ENCODE measurements around the gene ABCA9. TPM values are rescaled to one million over a fixed set of nuclear protein-coding genes. Genes with fewer than 3 reads are reported as not detected.
A peak's percentile ranks its signal among the peaks of the same experiment; 100 is the strongest.

Gene ABCA9, protein sequence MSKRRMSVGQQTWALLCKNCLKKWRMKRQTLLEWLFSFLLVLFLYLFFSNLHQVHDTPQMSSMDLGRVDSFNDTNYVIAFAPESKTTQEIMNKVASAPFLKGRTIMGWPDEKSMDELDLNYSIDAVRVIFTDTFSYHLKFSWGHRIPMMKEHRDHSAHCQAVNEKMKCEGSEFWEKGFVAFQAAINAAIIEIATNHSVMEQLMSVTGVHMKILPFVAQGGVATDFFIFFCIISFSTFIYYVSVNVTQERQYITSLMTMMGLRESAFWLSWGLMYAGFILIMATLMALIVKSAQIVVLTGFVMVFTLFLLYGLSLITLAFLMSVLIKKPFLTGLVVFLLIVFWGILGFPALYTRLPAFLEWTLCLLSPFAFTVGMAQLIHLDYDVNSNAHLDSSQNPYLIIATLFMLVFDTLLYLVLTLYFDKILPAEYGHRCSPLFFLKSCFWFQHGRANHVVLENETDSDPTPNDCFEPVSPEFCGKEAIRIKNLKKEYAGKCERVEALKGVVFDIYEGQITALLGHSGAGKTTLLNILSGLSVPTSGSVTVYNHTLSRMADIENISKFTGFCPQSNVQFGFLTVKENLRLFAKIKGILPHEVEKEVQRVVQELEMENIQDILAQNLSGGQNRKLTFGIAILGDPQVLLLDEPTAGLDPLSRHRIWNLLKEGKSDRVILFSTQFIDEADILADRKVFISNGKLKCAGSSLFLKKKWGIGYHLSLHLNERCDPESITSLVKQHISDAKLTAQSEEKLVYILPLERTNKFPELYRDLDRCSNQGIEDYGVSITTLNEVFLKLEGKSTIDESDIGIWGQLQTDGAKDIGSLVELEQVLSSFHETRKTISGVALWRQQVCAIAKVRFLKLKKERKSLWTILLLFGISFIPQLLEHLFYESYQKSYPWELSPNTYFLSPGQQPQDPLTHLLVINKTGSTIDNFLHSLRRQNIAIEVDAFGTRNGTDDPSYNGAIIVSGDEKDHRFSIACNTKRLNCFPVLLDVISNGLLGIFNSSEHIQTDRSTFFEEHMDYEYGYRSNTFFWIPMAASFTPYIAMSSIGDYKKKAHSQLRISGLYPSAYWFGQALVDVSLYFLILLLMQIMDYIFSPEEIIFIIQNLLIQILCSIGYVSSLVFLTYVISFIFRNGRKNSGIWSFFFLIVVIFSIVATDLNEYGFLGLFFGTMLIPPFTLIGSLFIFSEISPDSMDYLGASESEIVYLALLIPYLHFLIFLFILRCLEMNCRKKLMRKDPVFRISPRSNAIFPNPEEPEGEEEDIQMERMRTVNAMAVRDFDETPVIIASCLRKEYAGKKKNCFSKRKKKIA (N-terminal part only)
- not detected in 2 replicates for total RNA-seq (2014; rRNA removed; shearing (Covaris generic))

DNA sequence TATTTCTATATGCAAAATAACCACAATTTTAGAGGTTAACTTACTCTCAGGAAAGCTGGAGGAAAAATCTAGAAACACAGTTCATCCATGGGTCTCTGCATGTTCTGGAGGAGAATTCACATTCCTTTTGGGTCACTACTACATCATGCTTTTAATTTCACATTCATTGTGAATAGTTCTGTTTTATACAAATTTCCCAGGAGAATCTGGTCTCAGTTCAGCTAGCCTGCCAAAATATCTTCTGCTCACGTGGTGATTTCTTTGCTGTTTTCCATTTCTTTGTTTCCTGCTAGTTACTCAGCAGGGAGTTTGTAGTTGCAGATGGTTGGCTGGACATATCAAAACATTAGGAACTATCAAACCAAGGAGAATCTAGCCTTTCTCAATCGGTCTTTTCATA lies at the start of gene ABCA9:
Gene ABCA9, minus strand, starts transcription at position 106 of the 400 bp plus-strand sequence. CDS start 9,801 bp downstream, outside the sequence.
- DNase-seq = no peak
- H3K4me3 ChIP-seq (ENCODE audit: insufficient read depth, low read depth, low read length) = no peak within 1 kb of the TSS
- no peaks in the 10 kb centered on the region for H3K36me3 ChIP-seq (replicated peaks; ENCODE audit: control insufficient read depth, insufficient read depth, low read length)
- H3K27me3 ChIP-seq (ENCODE audit: control insufficient read depth, insufficient read depth, low read length) = no peaks in the 10 kb centered on the region

DNA sequence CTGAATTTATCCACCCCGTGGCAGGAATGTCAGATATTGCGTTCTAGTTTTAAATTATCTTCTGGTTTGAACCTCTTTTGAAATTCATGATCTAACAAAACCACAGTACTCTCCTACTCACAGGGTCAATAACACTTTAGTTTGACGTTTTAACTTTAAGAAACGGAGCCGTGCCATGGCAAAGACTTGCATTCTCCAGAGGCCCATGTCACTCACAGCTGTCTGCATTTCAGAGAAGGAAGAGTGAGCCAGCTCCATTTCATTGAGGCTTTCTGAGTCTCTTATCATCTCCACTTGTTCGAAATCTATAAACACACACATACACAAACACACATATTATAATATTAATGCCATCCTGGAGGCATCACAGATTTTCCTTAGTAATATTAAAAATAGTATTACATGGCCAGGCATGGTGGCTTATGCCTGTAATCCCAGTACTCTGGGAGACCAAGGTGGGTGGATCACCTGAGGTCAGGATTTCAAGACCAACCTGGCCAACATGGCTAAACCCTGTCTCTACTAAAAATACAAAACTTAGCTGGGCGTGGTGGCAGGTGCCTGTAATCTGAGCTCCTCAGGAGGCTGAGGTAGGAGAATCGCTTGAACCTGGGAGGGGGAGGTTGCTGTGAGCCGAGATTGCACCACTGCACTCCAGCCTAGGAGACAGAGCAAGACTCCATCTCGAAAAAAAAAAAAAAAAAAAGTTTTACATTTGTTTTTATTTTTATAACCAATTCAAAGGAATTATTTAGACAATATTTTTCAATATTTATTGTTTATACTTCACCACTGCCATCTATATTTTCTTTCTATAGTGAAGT lies 45.4 kb upstream of the ABCA9 start:
- DNase-seq = no peak
- Histone ChIP-seq H3K36me3 (replicated peaks; ENCODE audit: control insufficient read depth, insufficient read depth, low read length) (no peaks in the 10 kb centered on the region), H3K4me3 (ENCODE audit: insufficient read depth, low read depth, low read length) (no peak overlapping the region), H3K27me3 (ENCODE audit: control insufficient read depth, insufficient read depth, low read length) (no peaks in the 10 kb centered on the region)

DNA sequence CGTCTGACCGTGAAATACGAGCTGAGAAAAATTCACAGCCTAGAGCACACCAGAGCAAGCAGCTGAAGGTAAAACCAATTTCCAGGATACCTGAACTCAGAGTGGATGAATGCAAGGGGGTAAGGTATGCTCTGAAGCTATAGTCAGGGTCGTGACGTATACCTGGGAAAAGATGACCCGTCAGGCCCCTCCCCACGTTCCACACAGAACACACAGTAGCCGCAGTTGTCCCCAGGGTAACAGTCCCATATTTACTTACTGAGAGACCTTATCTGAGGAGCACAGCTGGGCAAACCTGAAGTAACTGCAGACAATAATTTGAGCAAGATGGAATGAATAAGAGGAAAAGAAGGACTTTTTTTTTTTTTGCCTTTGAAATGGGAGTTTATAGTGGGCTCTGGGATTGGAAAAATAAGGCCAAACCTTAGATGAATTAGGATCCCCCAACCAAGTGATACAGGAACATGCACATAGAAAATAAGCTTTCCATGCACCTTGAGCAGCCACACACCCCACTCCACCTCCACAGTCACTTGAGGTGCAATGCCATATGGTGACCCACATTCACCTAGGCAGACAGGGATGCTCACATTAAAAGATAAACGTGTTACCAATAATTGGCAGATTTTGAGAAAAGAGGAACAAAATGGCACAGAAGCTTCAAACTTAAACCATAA lies 43.0 kb upstream of the ABCA9 start:
- H3K36me3 ChIP-seq (replicated peaks; ENCODE audit: control insufficient read depth, insufficient read depth, low read length) = no peaks in the 10 kb centered on the region
- no peaks in the 10 kb centered on the region for H3K27me3 ChIP-seq (ENCODE audit: control insufficient read depth, insufficient read depth, low read length)
- no peak overlapping the region for H3K4me3 ChIP-seq (ENCODE audit: insufficient read depth, low read depth, low read length)
- DNase-seq = no peak

DNA sequence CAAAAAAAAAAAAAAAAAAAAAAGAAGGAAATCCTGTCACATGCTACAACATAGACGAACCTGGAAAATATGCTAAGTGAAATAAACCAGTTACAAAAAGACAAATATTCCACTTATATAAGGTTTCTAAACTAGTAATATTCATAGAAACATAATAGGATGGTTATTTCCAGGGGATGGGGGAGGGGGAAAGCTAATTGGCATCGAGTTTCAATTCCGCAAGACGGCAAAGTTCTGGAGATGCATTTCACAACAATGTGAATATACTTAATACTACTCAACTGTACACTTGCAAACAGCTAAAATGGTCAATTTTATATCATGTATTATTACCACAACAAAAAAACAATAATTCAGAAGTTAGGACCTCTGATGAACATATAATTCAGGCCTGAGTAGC lies 37.9 kb upstream of the ABCA9 start:
- Histone ChIP-seq H3K27me3 (ENCODE audit: control insufficient read depth, insufficient read depth, low read length) (no peaks in the 10 kb centered on the region), H3K4me3 (ENCODE audit: insufficient read depth, low read depth, low read length) (no peak overlapping the region), H3K36me3 (replicated peaks; ENCODE audit: control insufficient read depth, insufficient read depth, low read length) (no peaks in the 10 kb centered on the region)
- DNase-seq = no peak

DNA sequence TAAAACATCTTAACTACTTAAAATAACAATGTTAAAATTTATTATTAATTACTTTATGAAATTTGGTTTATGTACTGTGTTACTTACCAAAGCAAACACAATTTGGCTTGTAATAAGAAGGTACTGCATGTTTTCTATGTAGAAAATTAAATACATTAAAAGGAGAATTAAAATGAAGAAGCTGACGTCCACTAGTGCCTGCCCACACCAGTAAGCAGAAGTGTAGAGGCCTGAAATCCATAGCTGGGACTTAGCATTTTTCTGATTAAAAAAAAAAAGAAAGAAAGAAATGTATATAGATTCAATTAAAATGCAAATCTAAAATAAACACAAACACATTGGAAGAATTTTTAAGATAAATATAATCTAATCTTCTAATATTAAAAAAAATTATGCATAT lies 35.8 kb upstream of the ABCA9 start:
- H3K4me3 ChIP-seq (ENCODE audit: insufficient read depth, low read depth, low read length) = no peak overlapping the region
- H3K27me3 ChIP-seq (ENCODE audit: control insufficient read depth, insufficient read depth, low read length) = no peaks in the 10 kb centered on the region
- H3K36me3 ChIP-seq (replicated peaks; ENCODE audit: control insufficient read depth, insufficient read depth, low read length) = no peaks in the 10 kb centered on the region
- DNase-seq = no peak

DNA sequence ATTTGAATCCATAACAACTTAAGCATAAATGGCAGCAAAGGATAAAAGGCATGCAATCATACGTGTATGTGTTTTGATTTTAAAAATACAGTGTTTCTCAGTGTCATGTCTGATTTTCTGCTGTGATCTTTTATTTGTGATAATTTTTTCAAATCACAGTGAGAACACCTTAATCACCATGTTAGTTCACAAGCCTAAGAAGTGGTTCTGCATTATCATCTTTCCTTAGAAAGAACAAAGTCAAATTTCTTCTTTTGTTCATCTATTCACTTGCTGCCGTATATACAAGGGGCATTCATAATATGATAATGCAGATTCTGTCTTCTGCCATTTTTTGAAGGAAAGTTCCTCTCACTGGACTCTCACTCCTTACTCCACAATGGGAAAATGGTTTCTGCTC lies 33.3 kb upstream of the ABCA9 start:
- Histone ChIP-seq H3K36me3 (replicated peaks; ENCODE audit: control insufficient read depth, insufficient read depth, low read length) (no peaks in the 10 kb centered on the region), H3K4me3 (ENCODE audit: insufficient read depth, low read depth, low read length) (no peak overlapping the region), H3K27me3 (ENCODE audit: control insufficient read depth, insufficient read depth, low read length) (no peaks in the 10 kb centered on the region)
- DNase-seq = no peak

DNA sequence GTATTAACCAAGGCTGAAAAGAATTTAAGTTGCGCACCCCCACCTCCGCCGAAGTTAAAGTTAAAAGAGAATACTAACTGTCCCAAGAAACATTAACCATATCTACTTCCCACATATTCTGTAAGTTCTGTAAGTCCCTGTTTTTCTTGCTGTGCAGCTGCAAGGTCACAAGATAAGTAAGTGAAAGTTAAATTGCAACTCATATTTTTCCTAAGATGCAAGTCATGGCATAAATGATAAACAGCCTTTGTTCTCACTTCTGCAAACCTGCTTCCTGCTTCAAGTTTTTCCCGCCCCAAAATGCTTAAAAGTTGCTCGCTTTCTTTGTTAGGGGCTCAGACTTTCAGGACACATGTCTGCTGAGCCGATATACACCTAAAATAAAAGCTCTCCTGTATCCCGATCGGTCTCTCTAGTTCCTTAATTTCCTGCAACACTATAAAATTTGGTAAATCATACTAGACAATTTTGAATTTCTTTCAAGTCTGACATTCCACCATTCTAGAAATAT lies 32.6 kb upstream of the ABCA9 start:
- Histone ChIP-seq H3K27me3 (ENCODE audit: control insufficient read depth, insufficient read depth, low read length) (no peaks in the 10 kb centered on the region), H3K36me3 (replicated peaks; ENCODE audit: control insufficient read depth, insufficient read depth, low read length) (no peaks in the 10 kb centered on the region), H3K4me3 (ENCODE audit: insufficient read depth, low read depth, low read length) (no peak overlapping the region)
- DNase-seq = no peak

DNA sequence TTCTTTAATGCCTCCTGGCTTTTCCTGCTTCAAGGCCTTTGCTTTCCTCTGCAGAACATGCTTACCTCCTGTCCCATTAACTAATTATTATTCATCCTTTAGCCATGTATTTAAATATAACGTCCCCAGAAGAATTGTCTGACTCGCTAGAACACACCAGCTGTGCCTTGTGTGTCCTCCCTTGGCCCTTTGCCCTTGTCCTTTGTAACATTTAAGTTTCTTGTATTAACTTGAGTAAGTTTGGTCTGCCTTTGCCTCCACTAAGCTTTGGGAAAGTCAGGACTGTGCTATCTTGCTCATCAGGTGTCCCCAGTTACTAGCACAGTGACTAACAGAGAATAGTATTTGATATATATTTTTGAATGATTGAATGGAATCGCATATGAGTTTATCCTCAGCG lies 29.6 kb upstream of the ABCA9 start:
- Histone ChIP-seq H3K4me3 (ENCODE audit: insufficient read depth, low read depth, low read length) (no peak overlapping the region), H3K27me3 (ENCODE audit: control insufficient read depth, insufficient read depth, low read length) (no peaks in the 10 kb centered on the region), H3K36me3 (replicated peaks; ENCODE audit: control insufficient read depth, insufficient read depth, low read length) (no peaks in the 10 kb centered on the region)
- DNase-seq = no peak

DNA sequence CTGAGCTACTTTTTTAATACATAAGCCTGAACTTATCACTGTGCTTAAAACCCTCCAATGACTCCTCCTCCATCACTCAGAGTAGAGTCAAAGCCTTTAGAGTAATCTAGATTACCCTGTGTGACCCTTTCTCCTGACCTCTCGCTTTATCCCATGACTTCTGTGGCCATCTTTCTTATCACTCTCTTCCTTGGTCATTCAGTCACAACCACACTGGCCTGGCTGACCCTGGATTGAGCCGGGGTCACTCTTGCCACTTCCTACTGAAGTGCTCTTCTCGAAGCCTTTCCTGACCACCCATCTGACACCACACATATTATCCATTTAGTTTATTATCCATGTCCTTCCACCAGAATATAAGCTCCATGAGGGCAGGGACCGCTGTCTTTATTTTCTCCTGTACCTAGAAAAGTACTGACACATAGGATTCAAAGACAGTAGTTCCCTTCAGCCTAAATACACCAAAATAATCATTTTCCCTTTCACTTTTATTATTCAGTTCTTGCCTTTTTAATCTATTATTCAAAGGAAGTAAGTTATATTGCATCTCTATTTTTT lies 28.0 kb upstream of the ABCA9 start:
- Histone ChIP-seq H3K4me3 (ENCODE audit: insufficient read depth, low read depth, low read length) (no peak overlapping the region), H3K36me3 (replicated peaks; ENCODE audit: control insufficient read depth, insufficient read depth, low read length) (no peaks in the 10 kb centered on the region), H3K27me3 (ENCODE audit: control insufficient read depth, insufficient read depth, low read length) (no peaks in the 10 kb centered on the region)
- no peak for DNase-seq

DNA sequence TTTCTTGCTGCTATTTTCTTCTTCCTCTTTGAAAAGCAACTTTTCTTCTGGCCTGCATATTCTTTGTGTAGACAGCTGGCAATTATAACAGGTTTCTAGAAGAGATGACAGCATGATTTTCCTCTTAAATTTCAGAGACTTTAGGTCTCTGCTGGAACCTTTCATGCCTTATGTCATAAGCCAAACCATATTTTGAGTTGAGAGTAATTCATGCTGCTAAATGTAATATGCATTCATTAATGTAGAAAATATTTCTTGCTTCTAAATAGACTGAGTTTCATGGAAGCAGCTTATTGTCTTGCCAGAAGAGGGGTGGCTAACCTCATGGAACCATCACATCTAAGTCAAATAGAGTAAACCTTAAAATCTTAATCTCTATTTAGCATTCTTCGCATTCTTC lies 25.9 kb upstream of the ABCA9 start:
- Histone ChIP-seq H3K4me3 (ENCODE audit: insufficient read depth, low read depth, low read length) (no peak overlapping the region), H3K27me3 (ENCODE audit: control insufficient read depth, insufficient read depth, low read length) (no peaks in the 10 kb centered on the region), H3K36me3 (replicated peaks; ENCODE audit: control insufficient read depth, insufficient read depth, low read length) (no peaks in the 10 kb centered on the region)
- no peak for DNase-seq

DNA sequence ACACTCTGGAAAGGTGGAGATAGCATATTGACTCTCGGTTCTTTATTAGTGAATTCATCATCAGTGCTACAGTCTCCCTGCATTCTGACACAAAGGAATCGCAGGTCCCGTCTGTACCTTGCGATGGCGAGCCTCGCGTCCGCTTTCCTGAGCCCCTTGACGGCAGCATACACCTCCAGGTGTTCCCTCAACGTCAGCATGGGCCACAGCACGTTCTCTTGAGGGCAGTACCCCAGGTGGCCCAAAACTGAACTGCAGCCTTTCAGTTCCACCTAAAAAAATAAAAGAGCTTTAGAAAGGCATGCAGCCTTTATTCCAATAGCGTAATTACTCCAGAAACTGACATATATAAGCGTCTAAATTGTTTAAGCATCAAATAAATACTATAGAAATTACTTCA lies 24.2 kb upstream of the ABCA9 start:
- no peaks in the 10 kb centered on the region for H3K27me3 ChIP-seq (ENCODE audit: control insufficient read depth, insufficient read depth, low read length)
- no peaks in the 10 kb centered on the region for H3K36me3 ChIP-seq (replicated peaks; ENCODE audit: control insufficient read depth, insufficient read depth, low read length)
- peak; percentile 46 for DNase-seq
- H3K4me3 ChIP-seq (ENCODE audit: insufficient read depth, low read depth, low read length) = no peak overlapping the region

DNA sequence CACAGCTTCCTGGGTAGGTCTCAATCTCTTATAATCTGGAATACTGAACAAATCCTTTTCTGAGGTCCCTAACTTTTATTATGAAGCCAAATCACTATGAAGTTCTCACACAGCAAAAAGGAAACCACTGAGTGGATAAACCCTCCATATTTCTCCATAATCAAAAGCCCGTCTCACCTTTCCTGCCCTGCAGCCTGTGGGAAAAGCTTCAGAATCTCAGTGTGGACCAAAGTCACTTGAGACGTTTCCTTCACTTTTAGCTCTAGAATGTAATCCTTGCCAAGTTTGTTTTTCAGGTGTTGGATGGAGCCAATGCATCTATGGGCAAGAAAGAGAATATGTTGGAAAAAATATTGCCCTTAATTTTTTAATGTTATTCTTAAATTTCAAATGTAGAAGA lies 22.0 kb upstream of the ABCA9 start:
- H3K27me3 ChIP-seq (ENCODE audit: control insufficient read depth, insufficient read depth, low read length) = no peaks in the 10 kb centered on the region
- no peaks in the 10 kb centered on the region for H3K36me3 ChIP-seq (replicated peaks; ENCODE audit: control insufficient read depth, insufficient read depth, low read length)
- no peak for DNase-seq
- H3K4me3 ChIP-seq (ENCODE audit: insufficient read depth, low read depth, low read length) = no peak overlapping the region

DNA sequence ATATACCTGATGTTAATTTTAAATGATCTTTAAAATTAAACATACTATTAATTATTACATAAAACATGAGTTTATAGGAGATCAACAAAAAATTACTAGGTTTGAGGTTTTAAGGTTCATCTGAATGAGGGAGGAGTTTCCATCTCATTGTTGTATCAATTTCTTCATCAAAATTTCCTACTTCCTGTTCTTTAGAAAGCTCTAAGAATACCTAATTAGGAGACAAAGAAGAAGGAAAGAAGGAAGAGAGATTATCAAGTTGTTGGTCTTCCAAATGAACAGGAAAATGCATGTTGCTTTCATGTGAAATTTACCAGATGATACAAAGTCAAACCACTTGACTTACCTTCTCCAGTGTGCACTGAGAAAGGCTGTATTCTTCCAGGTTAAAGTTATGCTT lies 18.1 kb upstream of the ABCA9 start:
- Histone ChIP-seq H3K4me3 (ENCODE audit: insufficient read depth, low read depth, low read length) (no peak overlapping the region), H3K36me3 (replicated peaks; ENCODE audit: control insufficient read depth, insufficient read depth, low read length) (no peaks in the 10 kb centered on the region), H3K27me3 (ENCODE audit: control insufficient read depth, insufficient read depth, low read length) (no peaks in the 10 kb centered on the region)
- DNase-seq = no peak

Data from H7 (cell line).